Measurements from ENCODE around the gene CCR9.

Gene CCR9

GRCh38 chr3:45914362-45915058 is 28.2 kb downstream of the CCR9 start:
- no peak for TF ChIP-seq FOXM1 (IDR thresholded peaks at IDR 0.05; ENCODE audit: borderline replicate concordance, low read depth)
- TF ChIP-seq EGR1 (IDR thresholded peaks at IDR 0.05) = no peak
- TF ChIP-seq TCF12 (IDR thresholded peaks at IDR 0.05; ENCODE audit: low read depth) = no peak
- TF ChIP-seq EP300 (IDR thresholded peaks at IDR 0.05; ENCODE audit: borderline replicate concordance) = no peak
- no peak for TF ChIP-seq ZBTB7A (IDR thresholded peaks at IDR 0.05; ENCODE audit: low read depth)
- no peak for TF ChIP-seq NFIC (IDR thresholded peaks at IDR 0.05)
- TF ChIP-seq, protein P1, sequence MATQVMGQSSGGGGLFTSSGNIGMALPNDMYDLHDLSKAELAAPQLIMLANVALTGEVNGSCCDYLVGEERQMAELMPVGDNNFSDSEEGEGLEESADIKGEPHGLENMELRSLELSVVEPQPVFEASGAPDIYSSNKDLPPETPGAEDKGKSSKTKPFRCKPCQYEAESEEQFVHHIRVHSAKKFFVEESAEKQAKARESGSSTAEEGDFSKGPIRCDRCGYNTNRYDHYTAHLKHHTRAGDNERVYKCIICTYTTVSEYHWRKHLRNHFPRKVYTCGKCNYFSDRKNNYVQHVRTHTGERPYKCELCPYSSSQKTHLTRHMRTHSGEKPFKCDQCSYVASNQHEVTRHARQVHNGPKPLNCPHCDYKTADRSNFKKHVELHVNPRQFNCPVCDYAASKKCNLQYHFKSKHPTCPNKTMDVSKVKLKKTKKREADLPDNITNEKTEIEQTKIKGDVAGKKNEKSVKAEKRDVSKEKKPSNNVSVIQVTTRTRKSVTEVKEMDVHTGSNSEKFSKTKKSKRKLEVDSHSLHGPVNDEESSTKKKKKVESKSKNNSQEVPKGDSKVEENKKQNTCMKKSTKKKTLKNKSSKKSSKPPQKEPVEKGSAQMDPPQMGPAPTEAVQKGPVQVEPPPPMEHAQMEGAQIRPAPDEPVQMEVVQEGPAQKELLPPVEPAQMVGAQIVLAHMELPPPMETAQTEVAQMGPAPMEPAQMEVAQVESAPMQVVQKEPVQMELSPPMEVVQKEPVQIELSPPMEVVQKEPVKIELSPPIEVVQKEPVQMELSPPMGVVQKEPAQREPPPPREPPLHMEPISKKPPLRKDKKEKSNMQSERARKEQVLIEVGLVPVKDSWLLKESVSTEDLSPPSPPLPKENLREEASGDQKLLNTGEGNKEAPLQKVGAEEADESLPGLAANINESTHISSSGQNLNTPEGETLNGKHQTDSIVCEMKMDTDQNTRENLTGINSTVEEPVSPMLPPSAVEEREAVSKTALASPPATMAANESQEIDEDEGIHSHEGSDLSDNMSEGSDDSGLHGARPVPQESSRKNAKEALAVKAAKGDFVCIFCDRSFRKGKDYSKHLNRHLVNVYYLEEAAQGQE (IDR thresholded peaks at IDR 0.05; ENCODE audit: low read depth) = no peak
- TF ChIP-seq USF1 (IDR thresholded peaks at IDR 0.05) = no peak
- no peak for TF ChIP-seq TAF1 (IDR thresholded peaks at IDR 0.05; ENCODE audit: low read depth)
- no peak for TF ChIP-seq TEAD4 (IDR thresholded peaks at IDR 0.05)
- TF ChIP-seq CEBPB (IDR thresholded peaks at IDR 0.05) = no peak
- TF ChIP-seq MAX (IDR thresholded peaks at IDR 0.05) = no peak
- no peak for TF ChIP-seq RAD21 (IDR thresholded peaks at IDR 0.05; ENCODE audit: low read depth)
- TF ChIP-seq YY1 (IDR thresholded peaks at IDR 0.05; ENCODE audit: low read depth) = no peak

DNA sequence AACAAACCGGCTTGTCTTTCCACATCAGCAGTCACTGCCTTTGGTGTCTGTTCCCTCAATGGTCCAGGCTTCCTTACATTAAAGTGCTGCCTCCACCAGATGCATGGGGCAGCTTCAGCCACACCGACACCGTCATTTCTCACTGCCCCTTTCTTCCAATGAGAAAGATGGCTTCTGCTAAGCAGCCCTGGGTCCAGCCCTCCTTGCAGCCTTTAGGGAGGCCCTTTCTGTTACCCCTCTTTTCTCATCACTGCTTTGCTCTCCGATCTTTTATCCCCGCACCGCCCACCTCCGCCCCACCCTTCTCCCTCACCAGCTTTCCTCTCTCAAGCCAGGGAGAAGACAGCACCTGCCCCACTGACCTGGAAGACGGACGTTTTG is 28.7 kb downstream of the CCR9 start:
- TF ChIP-seq ZBTB7A (IDR thresholded peaks at IDR 0.05; ENCODE audit: low read depth) (no peak), TAF1 (IDR thresholded peaks at IDR 0.05; ENCODE audit: low read depth) (no peak), EP300 (IDR thresholded peaks at IDR 0.05; ENCODE audit: borderline replicate concordance) (no peak), RAD21 (IDR thresholded peaks at IDR 0.05; ENCODE audit: low read depth) (no peak), YY1 (IDR thresholded peaks at IDR 0.05; ENCODE audit: low read depth) (no peak), USF1 (IDR thresholded peaks at IDR 0.05) (no peak), CEBPB (IDR thresholded peaks at IDR 0.05) (no peak), NFIC (IDR thresholded peaks at IDR 0.05) (no peak), TCF12 (IDR thresholded peaks at IDR 0.05; ENCODE audit: low read depth) (no peak), TEAD4 (IDR thresholded peaks at IDR 0.05) (no peak), EGR1 (IDR thresholded peaks at IDR 0.05) (no peak), CREB1 (IDR thresholded peaks at IDR 0.05; ENCODE audit: low read depth) (no peak), FOXM1 (IDR thresholded peaks at IDR 0.05; ENCODE audit: borderline replicate concordance, low read depth) (no peak), MAX (IDR thresholded peaks at IDR 0.05) (no peak)
- TF ChIP-seq, protein P1 (IDR thresholded peaks at IDR 0.05; ENCODE audit: low read depth) = no peak

GRCh38 chr3:45915518-45916231 is 29.3 kb downstream of the CCR9 start:
- no peak for TF ChIP-seq EP300 (IDR thresholded peaks at IDR 0.05; ENCODE audit: borderline replicate concordance)
- TF ChIP-seq, protein P1 (IDR thresholded peaks at IDR 0.05; ENCODE audit: low read depth) = no peak

- TF ChIP-seq EP300 (IDR thresholded peaks at IDR 0.05; ENCODE audit: borderline replicate concordance) (no peak), TCF12 (IDR thresholded peaks at IDR 0.05; ENCODE audit: low read depth) (no peak), RAD21 (IDR thresholded peaks at IDR 0.05; ENCODE audit: low read depth) (no peak), ZBTB7A (IDR thresholded peaks at IDR 0.05; ENCODE audit: low read depth) (no peak), YY1 (IDR thresholded peaks at IDR 0.05; ENCODE audit: low read depth) (no peak)
These were observed 31.0 kb downstream of the CCR9 start for GRCh38 chr3:45917146-45917898.
